ENCODE results near the gene ZNF792.
"Not testable (repeated sequence)": the region's sequence is repeated elsewhere in the genome, so short reads cannot be mapped to it uniquely, and the experiment has no call there.

The ZNF792 gene

DNA sequence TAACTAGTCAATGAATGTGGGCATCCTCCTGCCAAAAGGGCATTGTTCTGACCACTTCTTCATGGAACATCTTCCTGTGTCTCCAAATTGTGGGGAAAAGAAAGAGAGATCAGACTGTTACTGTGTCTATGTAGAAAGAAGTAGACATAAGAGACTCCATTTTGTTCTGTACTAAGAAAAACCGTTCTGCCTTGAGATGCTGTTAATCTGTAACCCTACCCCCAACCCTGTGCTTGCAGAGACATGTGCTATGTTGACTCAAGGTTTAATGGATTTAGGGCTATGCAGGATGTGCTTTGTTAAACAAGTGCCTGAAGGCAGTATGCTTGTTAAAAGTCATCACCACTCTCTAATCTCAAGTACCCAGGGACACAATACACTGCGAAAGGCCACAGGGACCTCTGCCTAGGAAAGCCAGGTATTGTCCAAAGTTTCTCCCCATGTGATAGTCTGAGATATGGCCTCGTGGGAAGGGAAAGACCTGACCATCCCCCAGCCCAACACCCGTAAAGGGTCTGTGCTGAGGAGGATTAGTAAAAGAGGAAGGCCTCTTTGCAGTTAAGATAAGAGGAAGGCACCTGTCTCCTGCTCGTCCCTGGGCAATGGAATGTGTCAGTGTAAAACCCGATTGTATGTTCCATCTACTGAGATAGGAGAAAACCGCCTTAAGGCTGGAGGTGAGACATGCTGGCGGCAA is 43.8 kb downstream of the ZNF792 start:
- DNase-seq (ENCODE audit: low spot score), result not testable (repeated sequence)

DNA sequence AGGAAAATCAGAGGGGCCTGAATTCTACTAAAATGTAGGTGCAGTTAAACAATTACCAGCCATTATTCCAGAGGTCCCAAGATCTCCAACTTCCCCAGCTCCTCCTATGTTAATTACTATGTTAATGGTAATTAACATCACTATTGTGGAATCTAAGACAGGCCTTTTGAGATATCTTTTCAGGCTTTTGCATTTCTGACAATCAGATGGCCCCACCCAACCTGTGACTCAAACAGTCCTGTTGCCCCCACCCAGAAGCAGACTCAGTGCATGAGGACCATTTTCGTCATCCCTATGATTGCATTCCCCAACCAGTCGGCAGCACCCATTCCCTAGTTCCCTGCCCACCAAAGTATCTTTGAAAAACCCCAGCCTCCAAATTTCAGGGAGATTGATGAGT is 45.8 kb downstream of the ZNF792 start:
- DNase-seq (ENCODE audit: low spot score), result no peak

DNA sequence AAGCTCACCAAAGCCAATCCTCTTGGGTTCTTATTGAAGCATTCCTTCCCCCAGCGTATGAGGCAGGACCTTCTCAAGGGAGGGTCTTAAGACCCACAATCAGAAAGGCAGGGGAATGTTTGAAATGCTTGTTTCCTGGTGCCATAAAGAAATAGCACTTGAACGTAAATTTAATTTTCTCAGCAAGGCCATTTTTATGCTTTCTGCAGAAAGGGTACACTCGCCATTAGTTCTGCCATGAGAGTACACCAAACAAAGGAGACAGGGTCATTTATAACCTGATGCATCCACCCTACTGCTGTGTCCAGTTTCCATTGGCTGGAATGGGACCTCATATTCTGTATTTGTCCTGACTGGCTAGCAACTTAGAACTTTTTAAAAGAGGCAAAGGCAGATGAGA is 46.9 kb downstream of the ZNF792 start:
- not testable (repeated sequence) for DNase-seq (ENCODE audit: low spot score)

DNA sequence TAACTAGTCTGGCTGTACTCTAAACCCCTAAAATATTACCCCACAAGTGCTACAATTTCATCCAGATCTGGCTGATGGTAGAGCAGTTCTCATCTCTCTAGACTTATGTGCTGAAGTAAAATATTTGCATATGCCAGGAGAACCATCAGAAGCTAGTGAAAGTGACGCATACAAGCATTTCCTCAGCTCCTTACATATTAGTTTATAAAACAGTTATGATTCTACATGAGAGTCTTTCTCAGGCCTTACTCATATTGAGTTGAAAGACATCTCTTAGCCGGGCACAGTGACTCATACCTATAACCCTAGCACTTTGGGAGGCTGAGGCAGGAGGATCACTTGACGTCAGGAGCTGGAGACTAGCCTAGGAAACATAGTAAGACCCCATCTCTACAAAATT is 53.3 kb downstream of the ZNF792 start:
- no peak for DNase-seq (ENCODE audit: low spot score)

All from GM03348 (cell line).